ACC112 (cell line): ENCODE results near the gene TESMIN.
A peak's percentile ranks its signal among the peaks of the same experiment; 100 is the strongest.

Experiments
- H2AFZ ChIP-seq: fragments of 200-600 bp; sonication (generic); one replicate; pipeline ENCODE4 v1.6.0; 2017; ENCODE audit warnings: antibody characterized with exemption, low read length; ENCODE audit not compliant: unreplicated experiment
- H3K27ac ChIP-seq: fragments of 200-600 bp; sonication (generic); 2 replicates; pipeline ENCODE4 v1.5.1; 2014; ENCODE audit warnings: low read depth, mild to moderate bottlenecking, antibody characterized with exemption, low read length, moderate library complexity
- H3K27me3 ChIP-seq: fragments of 200-600 bp; sonication (generic); 2 replicates; pipeline ENCODE4 v1.6.1; 2014; ENCODE audit warnings: mild to moderate bottlenecking, antibody characterized with exemption, low read length, moderate library complexity, mixed read lengths; ENCODE audit not compliant: insufficient read depth
- H3K36me3 ChIP-seq: fragments of 200-600 bp; sonication (generic); 2 replicates; pipeline ENCODE4 v1.6.1; 2016; ENCODE audit warnings: mild to moderate bottlenecking, antibody characterized with exemption, low read length, moderate library complexity, mixed read lengths; ENCODE audit not compliant: insufficient read depth
- H3K4me1 ChIP-seq: fragments of 200-600 bp; sonication (generic); one replicate; pipeline ENCODE4 v1.6.1; 2016; ENCODE audit warnings: low read length, mixed read lengths; ENCODE audit not compliant: insufficient read depth, unreplicated experiment, control insufficient read depth
- H3K4me3 ChIP-seq: fragments of 200-600 bp; sonication (generic); 2 replicates; pipeline ENCODE4 v1.5.1; 2014; ENCODE audit warnings: mild to moderate bottlenecking, low read depth, low read length
- H3K79me2 ChIP-seq: fragments of 200-600 bp; sonication (generic); one replicate; pipeline ENCODE4 v1.6.0; 2016; ENCODE audit warnings: low read length; ENCODE audit not compliant: control insufficient read depth, unreplicated experiment, insufficient read depth

Gene TESMIN

DNA sequence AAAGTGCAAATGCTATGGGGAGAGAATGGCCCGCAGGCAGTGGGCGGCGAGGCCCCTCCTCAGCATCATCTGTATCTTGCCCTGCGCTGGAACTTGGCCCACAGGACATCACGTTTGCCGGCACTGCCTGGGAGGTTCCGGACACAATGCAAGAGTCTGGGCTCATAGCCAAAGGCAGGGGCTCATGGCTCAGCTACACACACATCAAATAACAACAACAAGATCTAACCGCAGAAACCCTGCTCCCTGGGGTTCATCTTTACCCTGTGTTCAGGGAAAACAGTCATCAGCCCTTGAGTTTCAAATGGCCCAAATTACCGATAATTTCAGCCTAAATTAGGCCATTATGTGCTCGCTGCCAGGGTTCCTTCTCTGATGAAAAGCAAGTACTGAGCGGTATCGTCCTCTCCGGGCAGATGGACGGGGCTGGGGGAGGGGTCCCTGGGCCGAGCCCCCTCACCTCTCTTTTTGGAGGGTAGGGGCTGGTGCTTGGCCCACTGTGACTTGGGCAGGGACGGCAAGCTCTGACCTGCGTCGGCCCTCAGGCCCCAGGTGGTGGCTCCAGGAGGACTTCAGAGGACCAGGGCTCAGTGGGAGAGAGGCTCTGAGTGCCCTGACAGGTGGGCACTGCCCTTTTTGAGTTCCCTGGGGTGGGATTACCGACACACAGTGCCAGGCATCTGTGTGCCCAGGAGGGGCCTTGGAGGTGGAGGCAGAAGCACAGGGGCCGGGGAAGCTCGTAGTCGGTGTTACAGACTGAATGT lies 92.0 kb downstream of the TESMIN start:
- Histone ChIP-seq H3K27ac (peak overlapping the region; percentile 76), H3K27me3 (peaks cover 46% of the 10 kb centered on the region), H3K4me1 (peaks cover 12% of the 10 kb centered on the region), H3K36me3 (no peaks in the 10 kb centered on the region), H2AFZ (no peak overlapping the region), H3K79me2 (no peaks in the 10 kb centered on the region), H3K4me3 (peak overlapping the region; percentile 52)

GRCh38 chr11:68658661-68659060 lies 92.7 kb downstream of the TESMIN start:
- peaks cover 12% of the 10 kb centered on the region for H3K4me1 ChIP-seq
- H3K36me3 ChIP-seq, result no peaks in the 10 kb centered on the region
- peak overlapping the region; percentile 49 for H3K4me3 ChIP-seq
- no peak overlapping the region for H2AFZ ChIP-seq
- H3K27me3 ChIP-seq, result peaks cover 41% of the 10 kb centered on the region
- peak overlapping the region; percentile 76 for H3K27ac ChIP-seq
- H3K79me2 ChIP-seq, result no peaks in the 10 kb centered on the region

- Histone ChIP-seq H3K27ac (0 out of 2 replicates have a peak overlapping the region, but pooled peaks have one; percentile 76), H3K79me2 (no peaks in the 10 kb centered on the region), H3K36me3 (no peaks in the 10 kb centered on the region), H2AFZ (no peak overlapping the region), H3K4me1 (peaks cover 12% of the 10 kb centered on the region), H3K27me3 (peaks cover 41% of the 10 kb centered on the region), H3K4me3 (no peak overlapping the region)
Observed at GRCh38 chr11:68658097-68658496, 93.2 kb downstream of the TESMIN start.
